Coronary artery (tissue), 2 donors: ENCODE measurements around the gene ANP32A.

Experiments
- DNase-seq: peaks from one replicate; pipeline ENCODE4 v3.0.0-alpha.2; 2017; ENCODE audit warnings: low spot score
- H3K27ac ChIP-seq, 2 donors: fragments of 200-600 bp; sonication (generic); one replicate each; pipeline ENCODE4 v1.5.1; 2016 to 2019
- H3K4me3 ChIP-seq: fragments of 200-600 bp; sonication (generic); 2 replicates; pipeline ENCODE4 v1.5.1; 2016; ENCODE audit warnings: mild to moderate bottlenecking, moderate library complexity
- CTCF ChIP-seq: fragments of 200-600 bp; sonication (generic); IDR thresholded peaks from one replicate; pipeline ENCODE4 v1.5.1; 2019; ENCODE audit warnings: antibody characterized with exemption

The ANP32A gene

GRCh38 chr15:68830141-68830785, 9.6 kb upstream of the ANP32A start:
- H3K27ac ChIP-seq = no peak overlapping the region
- DNase-seq = no peak
- no peak for TF ChIP-seq CTCF

GRCh38 chr15:68829068-68829467, 8.4 kb upstream of the ANP32A start:
- no peak for DNase-seq
- H3K27ac ChIP-seq = no peak overlapping the region
- no peak for TF ChIP-seq CTCF
- H3K4me3 ChIP-seq = no peak overlapping the region

More at GRCh38 chr15:68830141-68830785, 9.6 kb upstream of the ANP32A start:
- H3K4me3 ChIP-seq = no peak overlapping the region

- DNase-seq = no peak
- H3K27ac ChIP-seq = no peak overlapping the region
- no peak overlapping the region for H3K4me3 ChIP-seq
- no peak for TF ChIP-seq CTCF
Measured at GRCh38 chr15:68823561-68823960, 2.9 kb upstream of the ANP32A start.

GRCh38 chr15:68822818-68823217, 2.1 kb upstream of the ANP32A start:
- no peak for TF ChIP-seq CTCF
- DNase-seq = no peak
- no peak overlapping the region for H3K4me3 ChIP-seq
- no peak overlapping the region for H3K27ac ChIP-seq

GRCh38 chr15:68821841-68822381, 1.2 kb upstream of the ANP32A start:
- H3K27ac ChIP-seq = peak overlapping the region; percentile 93 to 94
- no peak for DNase-seq
- TF ChIP-seq CTCF = no peak
- H3K4me3 ChIP-seq = peak overlapping the region; percentile 86

- TF ChIP-seq CTCF = no peak
- H3K27ac ChIP-seq = peak overlapping the region; percentile 93 to 94
- DNase-seq = no peak
- H3K4me3 ChIP-seq = peak overlapping the region; percentile 86
Measured at GRCh38 chr15:68821190-68821840, 620 bp upstream of the ANP32A start.
